SK-N-SH (cell line): ENCODE measurements around the gene TACSTD2.

ENCODE experiments used
- CTCF ChIP-seq: fragments of 200-600 bp; sonication (generic); IDR thresholded peaks from 2 replicates; pipeline ENCODE4 v1.6.1; 2017; ENCODE audit warnings: antibody characterized with exemption, mild to moderate bottlenecking, moderate library complexity
- EP300 ChIP-seq, 2 experiments: IDR thresholded peaks; 2 replicates each; pipeline versions ENCODE4 v1.4.0 to v1.6.1; 2012; ENCODE audit warnings: borderline replicate concordance in 1 of 2, low read depth in 1 of 2, low read length in 1 of 2
- FOSL2 ChIP-seq: IDR thresholded peaks from 2 replicates; pipeline ENCODE4 v1.4.0; 2012; ENCODE audit warnings: low read depth, mild to moderate bottlenecking, moderate library complexity, borderline replicate concordance
- FOXM1 ChIP-seq: IDR thresholded peaks from 2 replicates; pipeline ENCODE4 v1.4.0; 2012; ENCODE audit warnings: low read depth, mild to moderate bottlenecking
- GABPA ChIP-seq: IDR thresholded peaks from 2 replicates; pipeline ENCODE4 v1.4.0; 2012; ENCODE audit warnings: low read depth, mild to moderate bottlenecking
- MXI1 ChIP-seq: IDR thresholded peaks from 2 replicates; pipeline ENCODE4 v1.6.1; 2012; ENCODE audit warnings: mild to moderate bottlenecking, low read depth, low read length, improper control_type of control experiment
- POLR2AphosphoS5 ChIP-seq: IDR thresholded peaks from 2 replicates; pipeline ENCODE4 v1.6.1; 2012; ENCODE audit warnings: low read depth, low read length
- RAD21 ChIP-seq: IDR thresholded peaks from 2 replicates; pipeline ENCODE4 v1.6.1; 2012; ENCODE audit warnings: mild to moderate bottlenecking, low read length
- RCOR1 ChIP-seq: fragments of 150-350 bp; IDR thresholded peaks from 2 replicates; pipeline ENCODE4 v1.6.1; 2017; ENCODE audit warnings: antibody characterized with exemption, low read length
- TAF1 ChIP-seq: IDR thresholded peaks from 2 replicates; pipeline ENCODE4 v1.6.1; 2012; ENCODE audit warnings: low read depth, mild to moderate bottlenecking, low read length, moderate library complexity, borderline replicate concordance
- USF1 ChIP-seq: IDR thresholded peaks from 2 replicates; pipeline ENCODE4 v1.4.0; 2012; ENCODE audit warnings: low read depth, borderline replicate concordance
- TF ChIP-seq, protein P1 (sequence below): fragments of 150-350 bp; IDR thresholded peaks from 2 replicates; pipeline ENCODE4 v1.6.1; 2016; ENCODE audit warnings: mild to moderate bottlenecking, low read depth, low read length

DNA sequence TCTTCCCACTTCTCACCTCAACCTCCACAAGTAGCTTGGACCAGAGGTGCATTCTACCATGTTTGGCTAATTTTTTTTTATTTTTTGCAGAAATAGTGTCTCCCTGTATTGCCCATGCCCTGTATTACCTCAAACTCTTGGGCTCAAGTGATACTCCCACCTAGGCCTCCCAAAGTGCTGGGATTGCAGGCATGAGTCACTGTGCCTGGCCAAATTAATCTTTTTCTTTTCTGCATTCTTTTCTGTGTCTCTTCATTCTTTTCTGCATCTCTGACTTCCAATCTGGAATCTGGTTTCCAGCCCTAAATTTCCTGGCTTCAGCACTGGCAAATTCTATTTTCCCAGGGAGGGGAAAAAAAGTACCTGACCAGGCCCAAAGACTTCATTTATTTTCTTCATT, 31.2 kb upstream of the TACSTD2 start:
- TF ChIP-seq RCOR1 (no peak), FOSL2 (peak; percentile 27; the same call in 1 of the 2 replicates), CTCF (no peak), POLR2AphosphoS5 (no peak), RAD21 (no peak), EP300 (IDR thresholded peaks at IDR 0.05; ENCODE audit: borderline replicate concordance in 1 of 2, low read depth in 1 of 2, low read length in 1 of 2) (no peak), USF1 (no peak), GABPA (no peak), MXI1 (no peak), FOXM1 (no peak), TAF1 (no peak)
- TF ChIP-seq, protein P1, sequence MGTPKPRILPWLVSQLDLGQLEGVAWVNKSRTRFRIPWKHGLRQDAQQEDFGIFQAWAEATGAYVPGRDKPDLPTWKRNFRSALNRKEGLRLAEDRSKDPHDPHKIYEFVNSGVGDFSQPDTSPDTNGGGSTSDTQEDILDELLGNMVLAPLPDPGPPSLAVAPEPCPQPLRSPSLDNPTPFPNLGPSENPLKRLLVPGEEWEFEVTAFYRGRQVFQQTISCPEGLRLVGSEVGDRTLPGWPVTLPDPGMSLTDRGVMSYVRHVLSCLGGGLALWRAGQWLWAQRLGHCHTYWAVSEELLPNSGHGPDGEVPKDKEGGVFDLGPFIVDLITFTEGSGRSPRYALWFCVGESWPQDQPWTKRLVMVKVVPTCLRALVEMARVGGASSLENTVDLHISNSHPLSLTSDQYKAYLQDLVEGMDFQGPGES: no peak
